ENCODE measurements around the gene ZCCHC4.

- no peak for TF ChIP-seq PBX3 (IDR thresholded peaks at IDR 0.05)
- no peak for TF ChIP-seq E2F6 (IDR thresholded peaks at IDR 0.05; ENCODE audit: borderline replicate concordance, low read depth)
- TF ChIP-seq CTCF (IDR thresholded peaks at IDR 0.05), result no peak
- TF ChIP-seq ELK1 (IDR thresholded peaks at IDR 0.05; ENCODE audit: low read depth, low read length), result no peak
- no peak for TF ChIP-seq CHD2 (IDR thresholded peaks at IDR 0.05; ENCODE audit: low read length, partially characterized antibody)
Measured at GRCh38 chr4:25383647-25384046, 71.1 kb downstream of the ZCCHC4 start.
